ENCODE results near the gene ZFP1.

The ZFP1 gene

GRCh38 chr16:75148311-75149195 lies at the start of gene ZFP1:
Gene ZFP1, plus strand, starts transcription at chr16:75148524. Its CDS starts 4,428 bp downstream, at chr16:75152952.
- DNase-seq (ENCODE audit: insufficient read length, low spot score) (peak; percentile 89), FAIRE-seq (peak; percentile 75)
- TF ChIP-seq POLR2A (IDR thresholded peaks at IDR 0.05; ENCODE audit: low read depth, low read length), result peak; percentile 79

DNA sequence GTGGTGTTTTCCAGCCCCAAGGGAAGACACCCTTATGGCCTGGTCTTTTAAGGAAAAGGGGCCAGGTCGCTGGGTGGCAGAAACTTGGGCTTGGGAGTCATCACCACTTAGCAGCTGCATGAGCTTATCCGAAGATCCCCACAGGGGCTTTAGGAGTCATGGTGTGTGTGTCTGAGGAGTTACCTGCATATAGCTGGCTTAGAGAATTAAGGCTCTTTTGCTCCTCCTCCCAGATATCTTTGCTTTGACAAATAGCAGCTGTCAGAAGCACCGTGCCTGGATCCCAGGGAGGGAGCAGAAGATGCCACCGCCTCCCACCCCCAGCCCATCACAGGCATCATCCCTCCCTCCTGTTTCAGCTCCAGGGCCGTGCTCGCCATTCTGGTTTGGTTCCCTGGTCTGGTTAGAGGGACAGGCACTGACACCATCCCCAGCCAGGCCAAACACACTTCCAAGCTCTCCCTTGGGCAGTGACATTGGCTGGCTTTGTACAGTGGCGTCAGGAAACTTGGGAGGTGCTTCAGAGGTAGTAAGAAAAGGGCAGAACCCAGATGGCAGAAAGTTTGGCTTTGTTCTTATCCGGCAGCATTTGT lies 49.2 kb upstream of the ZFP1 start:
- FAIRE-seq, result no peak
- DNase-seq (ENCODE audit: insufficient read length, low spot score), result no peak
- TF ChIP-seq POLR2A (IDR thresholded peaks at IDR 0.05; ENCODE audit: low read depth, low read length), result no peak

DNA sequence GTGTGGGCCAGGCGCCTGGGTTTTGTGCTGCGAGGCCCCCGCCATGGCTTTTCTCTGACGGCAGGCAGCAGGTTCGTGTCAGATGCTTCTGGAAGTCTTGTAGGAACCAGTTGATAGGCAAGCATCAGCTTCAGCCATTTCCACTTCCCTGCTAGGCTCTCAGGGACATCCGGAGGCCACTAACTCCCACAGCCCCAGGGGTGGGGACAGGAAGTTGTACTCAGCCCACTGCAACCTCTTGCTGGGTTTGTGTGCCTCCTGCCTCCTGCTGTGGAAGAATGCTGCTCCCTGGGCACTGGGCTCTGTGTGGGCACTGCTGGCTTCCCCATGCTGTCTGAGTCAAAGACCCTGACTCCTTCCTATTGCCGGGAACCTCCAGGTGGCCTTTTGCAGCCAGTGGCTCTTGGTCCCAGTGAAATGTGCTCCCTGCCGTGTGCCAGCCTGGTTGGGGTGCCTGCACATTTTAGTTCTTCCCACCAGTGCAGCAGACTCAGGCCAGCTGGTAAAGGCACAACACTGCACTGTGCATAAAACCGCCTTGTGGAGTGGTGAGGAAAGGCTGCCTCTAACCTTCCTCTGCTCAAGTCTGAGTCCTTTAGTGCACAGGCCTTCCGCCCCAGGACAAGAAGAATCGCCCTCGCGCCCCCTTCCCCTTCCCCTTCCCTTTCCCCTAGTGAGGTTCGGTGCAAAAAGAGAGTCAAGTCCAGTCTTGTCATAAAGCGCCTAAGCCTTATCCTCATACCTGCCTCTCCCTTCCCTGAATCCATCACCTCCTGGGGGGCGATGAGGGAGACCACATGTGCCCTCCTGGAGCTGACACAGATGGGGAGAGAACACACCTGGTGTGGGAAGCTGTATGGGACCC lies 48.4 kb upstream of the ZFP1 start:
- TF ChIP-seq POLR2A (IDR thresholded peaks at IDR 0.05; ENCODE audit: low read depth, low read length), result no peak
- DNase-seq (ENCODE audit: insufficient read length, low spot score) (peak; percentile 66), FAIRE-seq (peak; percentile 23)

GRCh38 chr16:75100603-75100990 lies 47.7 kb upstream of the ZFP1 start:
- FAIRE-seq (no peak), DNase-seq (ENCODE audit: insufficient read length, low spot score) (no peak)
- no peak for TF ChIP-seq POLR2A (IDR thresholded peaks at IDR 0.05; ENCODE audit: low read depth, low read length)

GRCh38 chr16:75101635-75102034 lies 46.7 kb upstream of the ZFP1 start:
- no peak for TF ChIP-seq POLR2A (IDR thresholded peaks at IDR 0.05; ENCODE audit: low read depth, low read length)
- FAIRE-seq, result no peak
- no peak for DNase-seq (ENCODE audit: insufficient read length, low spot score)

DNA sequence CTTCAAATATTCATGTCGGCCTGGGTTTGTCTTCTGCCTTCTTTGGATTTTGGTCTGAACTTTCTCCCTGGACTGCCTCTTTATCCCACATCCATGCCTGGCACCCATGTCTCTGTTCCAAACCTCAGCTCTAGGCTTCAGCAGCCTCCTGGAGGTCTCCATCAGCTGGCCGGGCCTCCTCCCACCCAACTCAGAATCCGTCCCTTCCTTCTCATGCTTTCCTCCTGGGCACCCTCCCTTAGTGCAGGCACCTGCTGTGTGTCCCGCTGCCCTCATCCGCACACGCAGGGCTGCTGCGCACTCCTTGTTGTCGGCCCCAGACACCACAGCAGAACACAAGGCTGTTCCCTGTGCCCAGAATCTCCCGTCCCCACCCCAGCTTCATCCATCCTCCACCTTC lies 45.7 kb upstream of the ZFP1 start:
- no peak for FAIRE-seq
- DNase-seq (ENCODE audit: insufficient read length, low spot score), result no peak
- TF ChIP-seq POLR2A (IDR thresholded peaks at IDR 0.05; ENCODE audit: low read depth, low read length), result no peak

DNA sequence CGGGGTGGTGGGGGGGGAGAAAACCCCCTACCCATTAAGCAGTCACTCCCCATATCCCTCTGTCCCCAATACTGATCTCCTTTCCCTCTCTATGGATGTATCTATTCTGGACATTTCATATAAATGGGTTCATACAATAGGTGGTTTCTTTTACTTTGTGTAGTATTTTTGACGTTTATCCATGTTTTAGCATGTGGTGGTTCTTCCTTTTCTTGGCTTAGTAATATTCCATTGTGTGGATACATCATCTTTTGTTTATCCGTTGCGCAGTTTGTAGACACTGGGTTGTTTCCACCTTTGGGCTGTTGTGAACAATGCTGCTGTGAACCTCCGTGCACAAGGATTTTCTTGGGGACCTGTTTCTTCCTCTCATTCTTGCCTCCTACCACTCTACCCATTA lies 44.3 kb upstream of the ZFP1 start:
- no peak for TF ChIP-seq POLR2A (IDR thresholded peaks at IDR 0.05; ENCODE audit: low read depth, low read length)
- DNase-seq (ENCODE audit: insufficient read length, low spot score) (no peak), FAIRE-seq (no peak)

- no peak for FAIRE-seq
- no peak for DNase-seq (ENCODE audit: insufficient read length, low spot score)
- no peak for TF ChIP-seq POLR2A (IDR thresholded peaks at IDR 0.05; ENCODE audit: low read depth, low read length)
Measured at GRCh38 chr16:75104836-75105235, 43.5 kb upstream of the ZFP1 start.

GRCh38 chr16:75105306-75106061 lies 42.8 kb upstream of the ZFP1 start:
- TF ChIP-seq POLR2A (IDR thresholded peaks at IDR 0.05; ENCODE audit: low read depth, low read length), result no peak
- no peak for FAIRE-seq
- no peak for DNase-seq (ENCODE audit: insufficient read length, low spot score)

GRCh38 chr16:75106351-75107274 lies 41.7 kb upstream of the ZFP1 start:
- FAIRE-seq (no peak), DNase-seq (ENCODE audit: insufficient read length, low spot score) (no peak)

DNA sequence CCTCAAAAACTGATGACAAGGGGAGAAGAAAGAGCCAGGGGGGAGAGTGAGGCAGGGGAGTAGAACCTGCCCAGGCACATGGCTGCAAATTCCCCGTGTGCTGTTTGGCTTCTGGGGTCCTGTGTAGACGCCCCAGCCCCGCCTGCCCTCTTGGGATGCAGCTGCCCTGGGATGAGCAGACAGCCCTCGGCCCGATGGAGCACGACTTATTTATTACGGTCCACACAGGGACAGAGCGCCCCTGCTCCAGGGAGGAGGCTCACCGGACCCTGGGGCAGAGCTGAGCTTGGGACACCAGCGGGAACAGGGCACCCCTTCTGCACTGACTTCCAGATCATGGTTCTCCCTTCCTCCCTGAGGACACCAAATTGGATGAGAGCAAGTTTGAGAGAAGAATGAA lies 40.8 kb upstream of the ZFP1 start:
- no peak for DNase-seq (ENCODE audit: insufficient read length, low spot score)
- TF ChIP-seq POLR2A (IDR thresholded peaks at IDR 0.05; ENCODE audit: low read depth, low read length), result no peak
- no peak for FAIRE-seq

More at GRCh38 chr16:75106351-75107274, 41.7 kb upstream of the ZFP1 start:
- TF ChIP-seq POLR2A (IDR thresholded peaks at IDR 0.05; ENCODE audit: low read depth, low read length), result no peak
